Stimulated activated CD8-positive, alpha-beta memory T cell treated with anti-CD3 and anti-CD28 coated beads, Interleukin-7, amount 100 ng/mL, for 48 hours (primary cell): ENCODE data around the gene TEPSIN.

ENCODE experiments used
- DNase-seq, 2 donors: peaks; one replicate each; pipeline ENCODE4 v3.0.0-alpha.2; 2020; ENCODE audit warnings: low read depth in 1 of 2; ENCODE audit errors: extremely low read depth in 1 of 2

TEPSIN gene

GRCh38 chr17:81189016-81189415, 49.8 kb downstream of the TEPSIN start:
- DNase-seq, result no peak

GRCh38 chr17:81188491-81188840, 50.4 kb downstream of the TEPSIN start:
- DNase-seq, result no peak

GRCh38 chr17:81187586-81188490, 51.0 kb downstream of the TEPSIN start:
- DNase-seq, result no peak

GRCh38 chr17:81187120-81187519, 51.7 kb downstream of the TEPSIN start:
- no peak for DNase-seq

GRCh38 chr17:81186203-81186602, 52.7 kb downstream of the TEPSIN start:
- DNase-seq, result no peak

GRCh38 chr17:81184555-81184954, 54.3 kb downstream of the TEPSIN start:
- DNase-seq, result no peak

GRCh38 chr17:81183807-81184206, 55.0 kb downstream of the TEPSIN start:
- no peak for DNase-seq

- no peak for DNase-seq
Measured at GRCh38 chr17:81183316-81183715, 55.5 kb downstream of the TEPSIN start.

GRCh38 chr17:81182596-81182995, 56.3 kb downstream of the TEPSIN start:
- DNase-seq, result no peak

GRCh38 chr17:81181811-81182185, 57.1 kb downstream of the TEPSIN start:
- DNase-seq, result no peak

- DNase-seq, result no peak
Measured at GRCh38 chr17:81180836-81181810, 57.7 kb downstream of the TEPSIN start.

- DNase-seq, result no peak
Measured at GRCh38 chr17:81179861-81180260, 59.0 kb downstream of the TEPSIN start.

GRCh38 chr17:81179220-81179619, 59.6 kb downstream of the TEPSIN start:
- no peak for DNase-seq
